OCI-M2 (cell line): Measurements from ENCODE around the gene MLPH.

Experiments
- DNase-seq: peaks from one replicate; lab custom pipeline; 2025; ENCODE audit not compliant: unreplicated experiment; lab: John Stamatoyannopoulos, UW

MLPH gene

DNA sequence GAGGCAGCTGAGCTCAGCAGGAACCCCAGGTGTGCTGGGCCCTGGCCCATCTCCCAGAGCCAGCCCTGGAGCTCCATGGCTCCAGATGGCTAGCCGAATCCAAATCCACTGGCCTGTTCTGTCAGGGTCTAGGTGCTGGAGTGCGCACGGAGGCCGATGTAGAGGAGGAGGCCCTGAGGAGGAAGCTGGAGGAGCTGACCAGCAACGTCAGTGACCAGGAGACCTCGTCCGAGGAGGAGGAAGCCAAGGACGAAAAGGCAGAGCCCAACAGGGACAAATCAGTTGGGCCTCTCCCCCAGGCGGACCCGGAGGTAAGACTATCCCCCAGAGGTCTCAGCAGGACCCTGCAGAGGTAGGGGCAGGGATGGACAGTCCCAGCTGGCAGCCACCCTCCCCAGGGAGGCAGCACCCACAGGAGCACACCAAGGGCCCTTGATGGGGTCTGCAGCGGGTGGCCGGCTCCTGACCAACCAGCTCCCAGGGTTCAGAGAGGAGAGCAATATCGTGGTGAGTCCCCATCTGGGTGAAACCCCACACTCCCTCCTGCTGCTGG, 53.2 kb downstream of the MLPH start:
- no peak for DNase-seq

DNA sequence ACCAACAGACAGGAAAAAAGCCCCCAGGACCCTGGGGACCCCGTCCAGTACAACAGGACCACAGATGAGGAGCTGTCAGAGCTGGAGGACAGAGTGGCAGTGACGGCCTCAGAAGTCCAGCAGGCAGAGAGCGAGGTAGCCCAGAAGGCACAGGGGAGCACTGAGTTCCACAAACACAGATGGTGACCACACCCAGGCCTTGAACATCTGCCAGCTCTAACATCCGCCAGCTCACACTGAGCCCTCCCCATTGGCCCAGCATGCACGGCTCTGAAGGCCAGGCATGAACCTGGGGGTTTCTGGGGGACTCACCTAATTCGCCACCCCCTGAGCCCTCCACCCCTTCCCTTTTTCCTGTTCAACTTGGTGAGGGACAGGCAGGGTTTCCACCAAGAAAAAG, 53.8 kb downstream of the MLPH start:
- no peak for DNase-seq

DNA sequence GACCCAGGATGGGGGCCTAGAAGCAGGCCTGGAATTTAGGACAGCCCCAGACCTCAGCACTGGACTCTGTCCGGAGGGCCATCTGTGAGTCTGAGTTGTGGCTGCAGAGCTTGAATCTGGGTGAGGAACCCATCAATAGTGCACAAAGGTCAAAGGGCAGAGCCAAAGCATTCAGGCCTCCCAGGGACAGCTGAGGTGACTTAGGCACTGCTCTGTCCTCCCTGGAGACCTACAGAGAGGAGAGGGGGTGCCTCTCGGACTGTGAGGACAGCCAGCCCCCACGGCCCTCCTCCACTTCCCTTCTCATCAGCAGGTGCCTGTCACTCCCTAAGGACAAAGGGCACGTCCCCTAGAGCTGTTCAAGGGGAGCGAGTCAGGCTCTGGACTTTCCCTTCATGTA, 54.2 kb downstream of the MLPH start:
- no peak for DNase-seq

DNA sequence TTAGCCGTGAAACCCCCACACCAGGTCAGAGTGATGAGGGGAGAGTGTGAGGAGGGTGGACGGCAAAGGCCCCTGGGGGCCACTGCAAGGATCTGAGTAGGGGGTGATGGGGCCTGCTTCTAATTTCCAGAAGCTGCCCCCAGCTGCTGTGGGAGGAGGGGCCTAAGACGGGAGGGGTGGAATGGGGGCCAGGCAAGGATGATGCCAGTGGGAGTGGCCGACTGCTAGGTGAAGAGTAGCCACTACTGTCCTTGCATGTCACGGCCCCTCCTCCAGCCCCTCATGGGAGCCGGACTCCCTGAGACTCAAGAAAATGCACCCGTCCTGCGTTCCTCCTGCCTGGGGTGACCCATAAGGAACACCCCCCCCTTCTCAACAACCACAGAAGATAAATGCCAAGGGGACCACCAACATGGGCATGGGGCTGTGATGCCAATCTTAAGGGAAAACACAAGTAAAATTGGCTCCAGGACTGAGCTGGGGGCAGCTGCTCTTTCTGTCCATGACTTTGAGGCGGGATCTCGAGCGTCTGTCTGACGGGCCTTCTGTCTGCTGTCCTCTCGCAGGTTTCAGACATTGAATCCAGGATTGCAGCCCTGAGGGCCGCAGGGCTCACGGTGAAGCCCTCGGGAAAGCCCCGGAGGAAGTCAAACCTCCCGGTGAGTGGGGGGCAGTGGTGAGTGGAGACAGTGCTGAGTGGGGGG, 55.1 kb downstream of the MLPH start:
- DNase-seq, result no peak

DNA sequence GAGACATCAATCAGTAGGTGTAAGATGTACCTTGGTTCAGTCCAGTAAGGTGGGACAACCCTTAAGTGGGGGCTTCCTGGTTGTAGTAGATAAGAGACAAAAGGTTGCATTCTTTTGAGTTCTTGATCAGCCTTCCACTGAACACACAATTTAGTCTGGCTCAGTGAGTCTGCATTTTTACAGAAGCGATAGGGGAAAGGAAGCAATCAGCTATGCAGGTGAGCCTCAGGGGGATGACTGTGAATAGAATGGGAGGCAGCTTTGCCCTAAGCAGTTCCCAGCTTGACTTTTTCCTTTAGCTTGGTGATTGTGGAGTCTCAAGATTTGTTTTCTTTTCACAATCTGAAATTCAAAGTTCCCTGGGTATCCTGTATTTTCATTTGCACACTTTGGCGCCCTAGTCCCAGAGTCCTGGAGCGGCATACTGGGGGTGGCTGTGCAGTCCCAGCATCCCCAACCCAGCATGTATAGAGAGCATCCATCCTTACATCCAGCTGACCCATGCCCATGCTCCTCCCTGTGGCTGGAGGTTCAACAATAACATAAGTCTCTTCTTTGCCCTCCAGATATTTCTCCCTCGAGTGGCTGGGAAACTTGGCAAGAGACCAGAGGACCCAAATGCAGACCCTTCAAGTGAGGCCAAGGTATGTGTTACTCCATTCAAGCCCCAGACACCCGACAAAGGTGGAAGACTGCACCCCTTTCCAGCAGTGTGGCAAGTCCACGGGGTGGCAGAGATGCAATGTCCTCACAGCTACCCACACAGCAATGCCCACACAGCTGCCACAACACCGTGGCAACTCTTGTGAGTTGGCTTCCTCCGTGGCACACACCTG, 59.2 kb downstream of the MLPH start:
- DNase-seq, result no peak

DNA sequence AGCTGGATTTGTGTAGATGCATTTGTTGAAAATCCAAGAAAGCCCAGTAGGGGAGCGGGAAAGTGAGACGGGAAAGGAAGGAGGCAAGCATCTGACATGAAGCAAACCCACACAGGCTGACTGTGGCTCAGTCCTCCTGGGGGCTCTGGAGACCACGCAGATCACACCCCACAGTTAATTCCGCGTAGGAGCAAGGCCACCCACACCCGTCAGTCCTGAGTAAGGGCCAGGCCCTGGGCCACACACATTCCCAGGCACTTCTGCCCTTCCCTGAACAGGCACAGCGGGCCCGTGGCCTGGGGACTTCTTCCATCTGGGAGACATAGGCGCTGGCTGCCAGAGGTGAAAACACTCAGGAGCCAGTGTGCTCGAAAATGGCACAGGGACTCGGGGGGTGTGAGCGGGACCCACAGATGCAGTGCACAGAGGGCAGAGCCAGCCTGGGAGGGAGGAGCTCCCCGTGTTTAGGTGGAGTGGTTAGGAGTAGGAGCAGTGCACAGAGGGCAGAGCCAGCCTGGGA, 59.9 kb downstream of the MLPH start:
- DNase-seq, result no peak

DNA sequence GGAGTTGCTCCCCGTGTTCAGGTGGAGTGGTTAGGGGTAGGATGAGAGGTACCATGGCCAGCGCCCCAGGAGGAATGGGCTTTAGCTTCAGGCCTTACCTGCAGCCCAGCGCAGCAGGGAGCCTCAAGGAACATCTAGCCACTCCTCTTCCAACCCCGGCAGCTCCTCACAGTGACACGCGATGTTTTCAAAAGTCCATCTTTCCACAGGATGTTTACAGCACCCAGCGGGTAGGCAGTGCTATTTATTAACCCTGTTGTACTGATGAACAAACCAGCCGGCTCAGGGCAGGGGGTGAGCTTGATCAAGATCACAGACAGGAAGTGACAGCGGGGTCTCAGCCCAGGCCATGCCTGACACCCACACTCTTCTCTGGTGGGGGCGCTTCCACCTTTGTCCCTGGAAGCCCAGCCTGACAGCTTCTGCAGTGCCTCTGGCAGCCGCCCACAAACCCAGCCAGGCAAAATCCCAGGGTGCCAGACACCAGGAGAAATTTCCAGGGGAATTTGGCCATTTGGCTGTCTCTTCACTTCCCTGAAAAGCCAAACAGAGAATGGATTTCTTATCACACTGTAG, 60.9 kb downstream of the MLPH start:
- DNase-seq, result no peak

DNA sequence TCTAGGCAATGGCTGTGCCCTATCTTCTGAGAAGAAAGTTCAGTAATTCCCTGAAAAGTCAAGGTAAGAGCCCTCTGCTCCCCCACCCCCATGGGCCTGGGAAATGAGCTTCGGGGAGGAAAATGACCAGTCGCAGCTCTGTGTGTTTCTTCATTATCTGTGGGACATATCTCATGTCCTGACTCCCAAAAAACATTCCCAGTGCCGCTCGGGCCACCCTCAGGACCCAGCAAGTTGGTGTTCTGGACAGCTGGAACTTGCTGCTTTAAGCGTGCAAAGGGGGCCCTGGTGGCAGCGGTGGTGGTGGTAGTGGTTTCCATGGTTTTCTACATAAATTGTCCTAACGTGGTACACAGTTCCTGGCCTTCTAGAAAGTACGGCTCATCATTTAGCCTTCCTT, 62.2 kb downstream of the MLPH start:
- DNase-seq, result no peak

DNA sequence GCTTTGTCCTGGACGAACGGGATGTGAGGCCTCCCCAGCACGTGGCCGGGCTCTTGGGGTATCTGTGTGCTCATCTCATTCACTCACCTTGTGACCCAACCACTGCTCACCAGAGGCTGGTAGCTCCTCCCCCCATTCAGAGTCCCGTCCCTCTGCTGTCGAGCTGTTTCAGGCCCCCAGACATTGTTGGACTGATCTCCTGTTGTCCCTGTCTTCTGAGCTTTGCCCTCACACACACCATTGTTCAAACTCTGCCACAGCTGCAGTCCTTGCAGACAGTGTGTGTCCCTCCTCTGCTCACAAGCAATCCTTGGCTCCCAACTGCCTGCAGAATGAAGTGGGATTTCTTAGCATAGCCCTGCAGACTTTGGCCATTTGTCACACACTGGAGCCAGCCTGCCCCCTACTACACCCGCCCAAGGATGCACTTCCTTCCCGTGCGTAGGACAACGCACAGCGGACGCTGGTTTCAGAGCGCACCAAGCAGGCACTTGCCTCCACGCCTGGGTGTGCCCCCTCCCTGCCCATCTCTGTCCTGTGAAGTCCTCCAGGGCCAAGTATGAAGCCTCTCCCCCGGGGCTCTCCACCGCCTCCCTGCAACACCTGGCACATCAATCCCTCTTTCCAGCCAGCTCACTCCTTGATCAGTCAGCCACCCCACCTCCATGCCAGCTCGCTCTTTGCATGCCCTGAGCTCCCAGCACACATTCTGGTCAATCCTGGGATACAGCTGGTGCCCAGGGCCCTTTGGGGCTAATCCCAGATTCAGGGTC, 62.8 kb downstream of the MLPH start:
- no peak for DNase-seq

DNA sequence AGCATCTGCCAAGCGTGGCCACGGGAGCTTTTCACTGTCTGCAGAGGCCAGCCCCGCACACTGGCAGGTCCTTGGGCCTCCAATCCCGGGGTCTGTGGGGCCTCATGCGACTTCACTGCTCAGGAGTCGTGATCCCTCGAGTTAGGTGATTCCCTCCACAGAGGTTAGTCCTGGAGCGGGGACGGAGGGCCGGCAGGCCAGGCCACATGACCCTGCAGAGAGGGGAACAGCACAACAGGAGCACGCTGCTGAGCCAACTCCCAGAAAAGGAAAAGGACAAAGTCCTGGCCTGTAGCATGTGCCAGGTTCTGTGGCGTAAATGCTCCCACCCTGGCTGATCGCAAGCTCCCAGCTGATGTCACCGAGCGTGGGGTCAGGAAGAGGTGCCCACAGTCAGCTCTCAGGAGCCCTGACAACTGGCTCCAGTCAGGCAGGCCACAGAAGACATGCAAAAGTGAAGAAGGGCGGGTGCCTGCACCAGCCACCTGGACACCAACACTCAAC, 64.1 kb downstream of the MLPH start:
- DNase-seq, result no peak

DNA sequence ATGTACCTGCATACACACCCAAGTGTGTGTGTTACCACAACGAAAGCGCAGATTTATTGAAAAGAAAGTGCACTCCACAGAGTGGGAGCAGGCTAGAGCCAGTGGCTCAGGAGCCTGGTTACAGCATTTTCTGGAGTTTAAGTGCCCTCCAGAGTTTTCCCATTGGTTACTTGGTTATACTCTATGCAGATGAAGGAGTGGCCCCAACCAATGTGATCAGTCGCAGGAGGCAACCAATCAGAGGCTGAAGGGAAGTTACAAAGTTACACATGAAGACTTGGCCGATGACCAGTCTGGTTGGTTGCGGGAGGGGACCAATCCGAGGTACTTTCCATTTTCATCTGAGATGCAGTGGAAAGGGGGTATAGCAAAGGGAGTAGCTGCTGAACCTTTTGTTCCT, 65.9 kb downstream of the MLPH start:
- no peak for DNase-seq

DNA sequence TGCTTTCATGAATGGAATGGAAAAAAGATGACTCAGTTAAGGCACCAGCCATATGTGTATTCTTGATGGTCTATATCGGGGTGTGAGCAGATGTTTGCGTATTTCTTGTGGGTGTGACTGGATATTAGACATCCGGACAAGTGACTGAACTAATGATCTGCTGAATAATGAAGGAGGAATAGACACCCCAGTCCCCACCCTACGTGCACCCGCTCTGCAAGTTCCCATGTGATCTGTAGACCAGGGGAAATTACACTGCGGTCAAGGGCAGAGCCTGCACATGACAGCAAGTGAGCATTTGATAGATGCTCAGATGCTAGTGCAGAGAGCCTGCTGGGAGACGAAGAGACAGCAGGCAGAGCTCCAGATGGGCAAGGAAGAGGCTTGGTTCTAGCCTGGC, 66.9 kb downstream of the MLPH start:
- DNase-seq, result no peak

DNA sequence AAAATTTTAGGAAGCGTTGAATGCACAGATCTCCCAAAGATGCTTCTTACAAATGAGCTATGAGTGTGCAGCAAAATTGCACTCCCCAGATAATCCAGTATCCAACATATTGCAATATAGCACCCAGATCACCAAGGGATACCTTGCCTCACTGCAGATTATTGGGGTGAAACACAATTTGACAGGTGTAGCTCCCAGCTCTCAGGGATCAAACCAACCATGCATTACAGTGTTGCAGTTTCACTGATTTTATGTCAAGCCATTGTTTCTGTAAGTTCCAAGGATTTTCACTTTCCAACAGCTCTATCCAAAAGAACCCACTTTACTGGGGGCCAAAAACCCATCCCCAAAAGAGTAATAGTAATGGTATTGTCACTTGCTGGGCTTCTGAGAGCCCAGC, 68.5 kb downstream of the MLPH start:
- no peak for DNase-seq

DNA sequence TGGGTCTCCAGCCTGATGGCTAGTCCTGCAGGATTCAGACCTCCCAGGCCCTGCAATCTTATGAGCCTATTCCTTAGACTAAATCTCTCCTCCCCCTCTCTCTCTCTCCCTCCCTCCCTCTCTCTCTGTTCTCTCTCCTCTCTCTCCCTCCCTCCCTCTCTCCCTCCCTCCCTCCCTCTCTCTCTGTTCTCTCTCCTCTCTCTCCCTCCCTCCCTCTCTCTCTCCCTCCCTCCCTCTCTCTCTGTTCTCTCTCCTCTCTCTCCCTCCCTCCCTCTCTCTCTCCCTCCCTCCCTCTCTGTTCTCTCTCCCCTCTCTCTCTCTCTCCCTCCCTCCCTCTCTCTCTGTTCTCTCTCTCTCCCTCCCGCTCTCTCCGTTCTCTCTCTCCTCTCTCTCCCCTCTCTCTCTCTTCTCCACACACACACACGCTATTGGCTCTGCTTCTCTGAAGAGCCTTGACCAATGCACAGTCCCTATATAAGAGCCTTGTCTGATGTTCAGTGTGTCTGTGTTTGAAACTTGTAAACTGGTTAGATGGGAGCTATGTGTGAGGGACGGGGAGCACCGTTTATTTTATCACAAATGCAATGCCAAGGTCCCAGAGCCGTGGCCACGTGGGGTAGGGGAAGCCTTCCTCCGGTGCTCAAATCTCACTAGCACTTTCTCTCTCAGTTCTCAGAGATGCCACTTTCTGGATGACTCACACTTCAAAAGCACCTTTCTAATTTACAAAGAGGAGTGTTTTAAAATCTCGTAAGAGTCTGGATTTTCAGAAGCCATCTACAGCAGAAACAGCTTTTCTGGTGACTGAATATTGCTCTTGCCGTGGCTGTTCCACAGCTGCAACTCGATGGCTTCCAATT, 70.0 kb downstream of the MLPH start:
- no peak for DNase-seq

DNA sequence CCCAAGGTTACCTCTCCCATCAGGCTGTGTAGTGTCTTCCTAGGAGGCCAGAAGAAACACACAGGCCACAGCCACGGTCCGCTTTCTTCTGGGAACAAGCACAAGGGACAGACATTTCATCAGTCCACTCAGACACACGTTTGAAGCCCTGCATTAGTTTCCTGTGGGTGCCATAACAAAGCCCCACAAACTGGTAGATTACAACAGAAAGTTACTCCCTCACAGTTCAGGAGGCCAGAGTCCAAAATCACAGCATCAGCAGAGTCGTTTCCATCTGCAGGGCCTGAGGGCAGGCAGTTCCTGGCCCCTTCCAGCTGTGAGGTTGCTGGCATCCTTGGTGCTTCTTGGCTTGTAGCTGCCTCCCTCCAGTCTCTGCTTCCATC, 70.6 kb downstream of the MLPH start:
- no peak for DNase-seq

DNA sequence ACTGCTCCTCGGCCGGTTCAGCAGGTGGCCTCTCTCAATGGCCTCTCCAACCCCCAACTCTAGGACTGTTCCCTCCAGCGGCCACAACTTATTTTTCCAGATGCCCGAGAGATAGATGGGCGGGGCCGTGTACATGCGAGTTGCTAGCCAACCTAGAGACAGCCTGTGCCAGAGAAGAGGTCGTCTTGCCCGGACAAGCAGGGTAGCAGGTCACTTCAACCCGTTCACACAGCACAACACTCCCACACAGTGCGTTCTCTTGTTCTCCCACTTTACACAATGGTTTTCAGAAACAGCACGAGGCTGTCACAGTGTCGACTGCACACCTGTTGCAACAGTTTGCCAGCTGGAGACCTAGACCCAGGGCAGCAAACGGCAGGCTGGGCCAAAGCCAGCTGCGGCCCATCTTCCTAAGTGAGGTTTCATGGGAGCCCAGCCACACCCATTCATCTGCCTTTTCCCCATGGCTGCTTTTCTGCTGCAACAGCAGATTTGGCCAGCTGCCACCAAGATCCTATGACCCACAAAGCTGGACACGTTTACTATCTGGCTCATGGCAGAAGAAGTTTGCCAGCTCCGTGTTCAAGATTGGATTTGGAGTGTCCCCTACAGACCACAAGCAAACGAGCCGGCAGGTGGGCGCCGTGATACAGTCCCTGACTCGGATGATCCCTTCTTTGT, 72.0 kb downstream of the MLPH start:
- DNase-seq, result no peak

DNA sequence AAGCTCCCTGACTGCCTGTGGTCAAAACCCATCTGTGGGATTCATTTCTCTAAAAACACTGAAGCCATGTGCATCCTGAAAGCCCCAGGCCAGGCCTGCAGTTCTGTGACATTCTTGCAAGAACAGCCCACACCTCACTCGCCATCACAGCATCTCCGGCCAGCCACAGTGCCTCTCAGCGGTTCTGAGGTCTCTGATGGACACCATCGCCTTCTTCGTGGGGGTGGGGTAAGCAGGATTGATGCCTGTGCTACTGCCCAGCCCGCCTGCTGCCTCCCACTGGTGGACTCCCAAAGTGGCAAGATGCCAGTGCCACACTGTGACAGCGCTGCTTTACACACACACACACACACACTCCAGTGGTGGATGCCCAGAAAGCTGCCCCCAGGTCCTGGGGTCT, 74.2 kb downstream of the MLPH start:
- no peak for DNase-seq

DNA sequence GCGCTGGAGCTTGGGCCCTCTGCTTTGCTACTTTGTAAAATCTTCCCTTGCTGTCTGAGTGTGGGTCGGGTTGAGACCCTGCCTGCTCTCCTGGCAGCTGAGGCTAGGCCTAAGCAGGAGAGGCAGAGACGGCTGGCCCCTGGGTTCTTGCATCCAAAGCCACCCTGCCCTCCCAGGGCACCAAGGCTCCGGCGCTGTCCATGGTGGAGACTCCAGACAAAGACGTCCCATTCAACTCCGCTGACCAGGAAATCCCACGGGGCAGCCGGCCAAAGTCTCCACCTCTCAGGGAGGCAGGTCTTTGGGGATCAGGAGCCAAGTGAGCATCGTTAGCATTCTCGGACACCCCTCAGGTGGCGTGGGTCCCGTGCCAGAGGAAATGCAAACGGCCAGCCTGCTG, 76.8 kb downstream of the MLPH start:
- DNase-seq, result no peak

DNA sequence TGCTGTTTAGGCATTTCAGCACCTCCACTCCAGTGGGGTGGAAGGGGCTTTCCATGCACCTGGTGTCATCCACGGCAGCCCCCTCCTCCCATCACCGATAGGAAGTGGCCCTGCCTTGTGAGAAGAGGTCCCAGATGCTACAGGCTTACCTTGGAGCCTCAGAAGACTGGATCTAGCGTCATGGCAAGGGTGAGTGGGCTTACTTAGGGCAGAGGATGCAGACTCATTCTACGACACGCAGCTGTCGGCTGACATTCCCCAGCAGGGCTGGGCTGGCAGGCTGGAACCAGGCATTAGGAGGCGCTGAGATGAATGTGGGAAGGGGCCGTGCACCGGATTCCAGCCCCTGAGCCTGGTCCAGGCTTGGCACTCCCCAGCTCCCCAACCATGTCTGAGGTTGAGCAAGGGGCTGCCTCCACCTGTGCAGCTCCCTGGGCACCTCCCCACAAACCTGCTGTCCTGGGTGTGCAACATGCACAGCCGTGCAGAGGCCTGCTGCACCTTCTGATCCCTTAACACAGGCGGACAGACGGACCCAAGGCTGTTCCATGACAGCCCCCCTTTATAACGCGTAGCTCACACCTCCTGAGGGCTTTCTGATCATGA, 77.6 kb downstream of the MLPH start:
- no peak for DNase-seq
